SIG-M5 treated with dmso at 0.1 percent for 504 hours (cell line): ENCODE measurements around the gene FNIP2.
A peak's percentile ranks its signal among the peaks of the same experiment; 100 is the strongest.

Experiments used
- DNase-seq: peaks from one replicate; lab custom pipeline; 2025; ENCODE audit not compliant: unreplicated experiment; lab: John Stamatoyannopoulos, UW

Gene FNIP2

DNA sequence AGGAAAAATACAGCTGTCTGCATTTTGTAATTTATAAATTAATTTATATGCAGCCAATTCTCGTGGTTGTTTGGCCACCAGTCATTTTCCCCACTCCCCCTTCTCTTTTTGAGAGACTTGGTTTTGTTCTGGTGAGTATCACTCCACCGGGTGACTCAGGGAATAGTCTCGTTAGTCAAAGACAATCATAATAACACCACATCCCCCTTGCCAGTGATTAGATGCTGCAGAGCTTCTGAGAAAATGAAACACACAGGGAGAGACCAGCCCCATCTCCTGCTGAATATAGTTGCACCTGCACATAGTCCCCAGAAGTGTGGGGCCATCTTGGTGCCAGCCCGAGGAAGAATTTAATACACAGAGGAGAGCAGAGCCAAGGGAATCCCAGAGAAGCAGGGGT is 8.0 kb upstream of the FNIP2 start:
- DNase-seq, result no peak

- no peak for DNase-seq
These were observed 6.3 kb upstream of the FNIP2 start for GRCh38 chr4:158762553-158762952.

GRCh38 chr4:158763462-158763861 is 5.4 kb upstream of the FNIP2 start:
- no peak for DNase-seq

GRCh38 chr4:158766434-158767044 is 2.3 kb upstream of the FNIP2 start:
- DNase-seq, result peak; percentile 86

DNA sequence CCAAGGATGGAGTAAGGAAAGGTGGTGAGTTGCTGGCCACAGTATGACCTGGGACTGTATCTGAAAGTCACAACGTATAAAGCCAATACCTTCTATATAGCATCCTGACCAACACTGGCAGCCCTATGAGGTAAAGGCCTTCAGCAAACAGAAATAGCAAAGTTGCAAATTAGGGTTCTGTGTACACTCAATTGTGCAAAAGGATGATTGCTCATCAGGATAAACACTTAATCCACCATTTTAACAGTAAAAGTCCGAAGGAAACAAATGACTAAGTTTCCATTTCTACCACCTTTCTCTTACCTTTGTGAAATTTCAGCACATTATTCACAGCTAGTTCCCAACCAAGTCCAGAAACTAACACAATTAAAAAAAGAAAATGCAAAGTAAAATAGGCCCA is 1.4 kb upstream of the FNIP2 start:
- DNase-seq, result no peak

DNA sequence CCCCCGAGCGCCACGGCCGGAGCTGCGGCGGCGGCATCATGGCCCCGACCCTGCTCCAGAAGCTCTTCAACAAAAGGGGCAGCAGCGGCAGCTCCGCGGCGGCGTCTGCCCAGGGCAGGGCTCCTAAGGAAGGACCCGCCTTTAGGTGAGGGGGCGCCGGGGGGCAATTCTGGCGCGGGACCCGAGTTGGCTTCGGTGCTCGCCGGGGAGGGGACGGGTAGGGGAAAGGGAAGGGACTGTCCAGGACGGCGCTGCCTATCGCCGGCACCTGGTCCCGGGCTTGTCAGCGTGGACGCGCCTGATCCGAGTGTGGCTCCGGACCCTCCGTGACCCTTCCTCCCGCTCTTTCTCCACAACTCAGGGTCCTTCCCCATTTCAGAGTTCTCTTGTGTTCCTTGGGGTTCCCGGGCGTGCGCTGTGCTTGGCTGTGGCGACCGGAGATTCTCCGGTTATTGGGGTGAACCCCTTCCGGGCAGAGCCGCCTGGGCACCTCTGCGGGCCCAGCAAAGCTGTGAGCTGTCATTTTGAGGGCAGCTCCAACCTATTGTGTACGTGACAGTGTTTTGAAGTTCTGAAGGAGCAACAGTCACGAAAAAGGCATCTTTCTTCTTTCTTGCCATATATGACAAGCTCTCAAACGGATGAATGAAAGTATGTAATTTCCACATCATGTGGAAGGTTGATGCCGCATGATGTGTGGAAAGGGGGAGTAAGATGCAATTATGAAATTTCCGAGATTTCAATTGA is 522 bp downstream of the FNIP2 start:
- peak; percentile 46 for DNase-seq

DNA sequence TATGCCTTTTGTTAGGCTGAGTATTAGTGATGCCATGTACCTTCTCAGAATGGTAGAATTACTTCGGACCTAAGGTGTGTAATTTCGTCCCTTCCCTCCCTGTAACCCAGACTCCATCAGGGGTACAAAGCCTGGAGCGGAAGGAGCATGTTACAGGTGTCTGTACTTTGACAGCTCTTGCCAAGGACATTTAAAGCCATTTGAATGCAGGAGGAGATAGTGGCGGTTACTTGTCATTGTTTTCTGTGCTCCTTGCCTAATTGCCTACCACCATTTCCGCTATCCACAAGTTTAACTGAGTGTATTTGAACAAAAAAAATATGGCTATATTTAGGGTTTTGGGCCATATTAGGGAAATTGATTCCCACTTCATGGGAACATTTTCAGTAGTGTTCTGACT is 1.8 kb downstream of the FNIP2 start:
- no peak for DNase-seq

DNA sequence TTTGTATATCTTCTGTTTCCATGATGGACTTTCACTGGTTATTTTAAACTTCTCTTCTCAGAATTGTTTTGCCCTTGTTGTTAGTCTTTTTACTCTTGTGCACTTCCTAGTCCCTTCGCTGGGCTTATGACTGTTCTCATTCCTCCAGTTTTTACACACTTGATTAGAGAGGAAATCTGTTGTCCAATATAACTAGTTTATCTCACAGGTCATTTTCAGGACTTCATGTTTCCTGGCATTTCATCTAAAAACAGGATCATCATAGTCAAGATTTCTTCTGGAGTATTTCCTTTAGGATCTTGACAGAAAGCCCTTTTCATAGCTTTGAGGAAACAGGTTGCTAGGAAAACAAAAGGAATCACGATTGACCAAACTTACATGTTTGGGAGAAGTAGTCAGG is 3.0 kb downstream of the FNIP2 start:
- no peak for DNase-seq

DNA sequence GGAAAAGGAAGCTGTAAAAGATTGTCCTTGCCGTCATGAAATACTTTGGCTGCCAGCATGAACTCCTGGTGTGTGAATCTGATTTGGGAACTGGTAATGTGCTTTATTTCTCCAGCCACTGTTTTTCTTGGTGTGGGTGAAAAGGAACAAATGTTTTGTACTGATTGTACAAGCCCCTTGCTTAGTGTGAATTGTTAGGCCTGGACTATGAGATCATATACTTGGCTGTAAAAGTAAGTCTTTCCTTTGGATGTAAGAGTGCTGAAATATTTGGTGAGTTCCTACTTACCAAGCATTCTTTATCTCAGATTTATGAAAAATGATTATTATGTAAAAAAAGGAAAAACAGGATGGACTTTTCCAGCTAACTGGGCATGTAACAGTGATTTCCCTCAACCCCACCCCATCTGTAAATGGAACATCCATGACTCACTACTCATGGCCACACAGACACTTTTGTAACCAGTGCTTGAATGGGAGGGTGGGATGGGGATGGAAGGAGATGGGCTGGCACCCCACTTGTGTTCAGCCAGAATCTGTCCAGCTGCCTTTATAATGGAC is 6.3 kb downstream of the FNIP2 start:
- DNase-seq, result no peak

- DNase-seq, result no peak
These were observed 7.3 kb downstream of the FNIP2 start for GRCh38 chr4:158776106-158776505.

DNA sequence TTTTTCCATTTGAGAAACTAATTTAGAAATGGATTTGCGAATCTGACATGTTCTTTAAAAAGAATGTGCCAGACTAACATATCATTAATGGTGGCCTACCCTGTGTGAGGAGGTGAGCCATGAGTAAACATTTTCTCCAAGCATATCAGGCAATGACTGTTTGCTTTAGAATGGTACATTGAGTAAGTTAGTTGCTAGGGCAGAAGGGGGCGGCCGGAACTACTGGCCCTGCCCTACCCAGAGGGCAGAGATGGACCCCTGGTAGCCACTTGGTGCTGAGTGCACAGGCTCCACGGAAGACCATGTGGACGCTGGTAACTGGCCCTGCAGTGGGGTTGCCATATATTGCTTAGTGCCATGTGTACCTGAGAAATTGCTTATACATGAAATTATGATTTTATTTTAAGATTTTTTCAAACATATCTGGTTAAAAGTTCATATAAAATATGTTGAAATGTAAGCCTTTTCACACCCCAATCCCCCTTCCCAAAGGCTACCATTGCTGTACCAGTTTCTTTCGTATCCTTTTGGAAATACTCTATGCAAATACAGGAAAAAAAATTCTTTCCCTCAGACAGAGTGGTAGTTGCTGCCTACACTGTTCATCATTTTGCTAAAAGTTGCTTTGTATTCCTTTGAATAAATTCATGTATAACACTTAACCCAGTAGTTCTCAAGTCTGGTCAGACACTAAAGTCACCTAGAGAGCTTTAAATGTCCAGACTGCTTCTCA is 8.8 kb downstream of the FNIP2 start:
- DNase-seq, result no peak

DNA sequence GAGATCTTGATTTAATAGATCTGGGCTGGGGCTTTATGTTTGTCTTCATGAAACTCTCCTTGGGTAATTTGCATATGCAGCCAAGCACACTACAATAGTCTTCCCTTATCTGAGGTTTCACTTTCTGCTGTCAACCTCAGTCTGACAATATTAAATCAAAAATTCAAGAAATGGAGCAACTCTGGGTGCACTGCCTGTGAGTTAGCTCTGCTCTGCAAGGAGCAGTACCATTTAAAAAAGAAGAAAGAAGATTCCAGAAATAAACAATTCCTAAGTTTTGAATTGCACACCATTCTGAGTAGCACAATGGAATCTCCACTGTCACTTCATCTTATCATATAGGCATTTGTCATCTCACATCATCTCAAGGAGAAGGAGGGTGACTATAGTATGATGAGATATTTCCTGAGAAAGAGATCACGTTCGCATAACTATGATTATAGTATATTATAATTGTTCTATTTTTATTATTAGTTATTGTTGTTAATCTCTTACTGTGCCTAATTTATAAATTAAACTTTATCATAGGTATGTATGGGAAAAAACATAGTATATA is 9.4 kb downstream of the FNIP2 start:
- DNase-seq, result peak; percentile 17

DNA sequence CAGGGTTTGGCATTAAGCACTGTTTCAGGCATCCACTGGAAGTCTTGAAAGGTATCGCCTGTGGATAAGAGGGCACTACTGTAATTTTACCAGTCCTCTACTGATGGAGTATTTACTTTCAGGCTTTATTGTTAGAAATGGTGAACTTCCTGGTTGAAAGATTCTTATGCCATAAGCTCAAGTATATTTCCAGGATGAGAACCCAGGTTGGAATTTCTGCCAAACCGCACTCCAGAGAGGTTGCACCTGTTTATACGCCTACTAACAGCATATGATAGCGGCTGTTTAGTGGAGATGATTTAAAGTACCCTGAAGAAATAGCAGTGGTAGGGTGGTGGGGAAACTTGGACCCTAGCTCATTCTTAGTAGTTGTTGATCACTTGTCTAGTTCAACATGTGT is 9.9 kb downstream of the FNIP2 start:
- DNase-seq, result no peak

DNA sequence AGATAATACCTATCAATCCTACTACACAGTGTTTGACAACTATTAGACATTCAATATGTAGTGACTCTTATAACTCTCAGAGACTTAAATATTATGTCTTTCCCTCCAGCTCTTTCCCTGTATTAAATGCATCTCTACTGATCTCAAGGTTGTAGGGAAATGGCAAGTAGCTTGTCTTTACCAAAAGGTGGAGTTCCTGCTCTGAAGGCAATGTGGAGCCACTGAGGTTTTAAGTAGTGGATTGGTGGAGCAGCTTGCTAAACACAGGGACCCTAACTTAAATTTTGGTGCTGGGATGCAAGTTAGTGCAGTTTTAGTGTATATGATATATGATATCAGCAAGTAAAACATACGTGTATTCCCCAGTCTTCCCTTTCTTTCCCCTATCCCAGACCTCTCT is 13.1 kb downstream of the FNIP2 start:
- no peak for DNase-seq

DNA sequence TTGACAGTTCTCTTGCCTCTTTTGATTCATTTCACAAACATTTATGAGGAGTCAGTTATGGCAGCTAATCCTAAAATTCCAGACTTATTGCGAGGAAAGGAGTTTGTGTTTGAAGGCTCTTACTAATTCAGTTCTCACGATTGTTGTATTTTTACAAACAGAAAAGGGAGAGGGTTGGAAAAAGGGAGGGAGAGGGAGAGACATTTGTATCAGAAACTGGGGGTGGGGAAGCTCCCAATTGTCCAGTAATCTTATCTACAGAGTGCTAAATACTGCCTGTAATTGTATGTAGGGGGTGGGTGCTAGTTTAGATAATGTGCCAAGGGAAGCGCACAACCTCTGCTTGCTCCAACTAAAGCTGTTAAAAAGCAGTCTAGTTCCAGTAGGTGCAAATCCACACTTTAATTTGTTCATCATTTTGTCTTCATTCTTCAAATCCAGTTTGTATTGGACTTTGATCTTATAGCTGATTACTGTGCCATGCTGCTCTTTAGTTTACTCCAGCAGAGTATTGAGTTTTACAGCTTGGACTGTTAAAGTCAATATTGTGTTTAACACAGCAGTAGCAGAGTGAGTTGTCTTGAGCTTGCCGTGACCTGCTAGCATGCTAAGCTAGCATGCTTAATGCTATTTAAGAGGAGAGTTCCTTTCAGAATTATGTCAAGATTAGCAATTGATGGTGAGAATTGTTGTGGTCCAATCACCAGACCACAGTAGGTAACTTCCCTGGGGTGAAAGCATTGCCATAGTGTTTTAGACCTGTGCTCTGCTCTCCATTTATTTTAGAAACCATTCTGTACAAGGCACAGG is 13.9 kb downstream of the FNIP2 start:
- no peak for DNase-seq

DNA sequence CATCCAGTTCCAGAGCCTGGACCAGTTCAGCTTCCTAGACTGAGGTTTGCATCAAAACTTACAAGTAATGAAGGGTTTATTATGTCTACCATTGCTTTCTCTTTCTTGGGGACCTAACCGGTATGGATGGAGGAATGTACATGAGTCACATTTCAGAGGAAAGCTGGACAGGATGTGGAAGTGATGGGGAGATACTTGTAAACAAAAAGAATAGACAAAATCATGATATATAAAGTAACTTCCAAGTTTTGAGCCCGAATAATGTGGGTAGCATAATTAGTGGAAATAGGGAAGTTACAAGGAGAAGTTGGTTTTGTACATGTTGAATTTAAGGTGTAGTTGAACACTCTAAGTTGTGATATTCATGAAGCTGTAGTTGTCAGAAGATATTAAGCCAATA is 15.0 kb downstream of the FNIP2 start:
- DNase-seq, result peak; percentile 27

- no peak for DNase-seq
These were observed 16.9 kb downstream of the FNIP2 start for GRCh38 chr4:158785718-158786117.

GRCh38 chr4:158786121-158786601 is 17.3 kb downstream of the FNIP2 start:
- DNase-seq, result no peak

DNA sequence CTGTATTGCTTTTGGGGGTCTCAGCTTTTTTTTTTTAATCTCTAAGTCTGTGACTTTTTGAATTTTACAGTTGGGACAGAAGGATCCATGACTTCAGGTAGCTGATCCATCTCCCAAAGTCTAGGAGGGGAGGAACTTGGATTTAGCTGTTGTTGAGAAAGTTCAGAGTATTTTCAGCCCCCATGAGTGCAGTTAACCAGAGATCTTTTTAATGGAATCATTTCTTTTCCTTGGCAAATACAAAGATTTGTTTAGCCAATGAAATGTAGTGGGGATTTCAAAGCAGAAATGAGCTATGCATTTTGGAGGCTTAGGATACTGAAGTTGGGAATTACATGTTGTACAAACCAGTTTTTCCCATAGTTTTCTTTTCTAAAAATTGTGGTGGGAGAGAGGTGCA is 18.1 kb downstream of the FNIP2 start:
- no peak for DNase-seq

DNA sequence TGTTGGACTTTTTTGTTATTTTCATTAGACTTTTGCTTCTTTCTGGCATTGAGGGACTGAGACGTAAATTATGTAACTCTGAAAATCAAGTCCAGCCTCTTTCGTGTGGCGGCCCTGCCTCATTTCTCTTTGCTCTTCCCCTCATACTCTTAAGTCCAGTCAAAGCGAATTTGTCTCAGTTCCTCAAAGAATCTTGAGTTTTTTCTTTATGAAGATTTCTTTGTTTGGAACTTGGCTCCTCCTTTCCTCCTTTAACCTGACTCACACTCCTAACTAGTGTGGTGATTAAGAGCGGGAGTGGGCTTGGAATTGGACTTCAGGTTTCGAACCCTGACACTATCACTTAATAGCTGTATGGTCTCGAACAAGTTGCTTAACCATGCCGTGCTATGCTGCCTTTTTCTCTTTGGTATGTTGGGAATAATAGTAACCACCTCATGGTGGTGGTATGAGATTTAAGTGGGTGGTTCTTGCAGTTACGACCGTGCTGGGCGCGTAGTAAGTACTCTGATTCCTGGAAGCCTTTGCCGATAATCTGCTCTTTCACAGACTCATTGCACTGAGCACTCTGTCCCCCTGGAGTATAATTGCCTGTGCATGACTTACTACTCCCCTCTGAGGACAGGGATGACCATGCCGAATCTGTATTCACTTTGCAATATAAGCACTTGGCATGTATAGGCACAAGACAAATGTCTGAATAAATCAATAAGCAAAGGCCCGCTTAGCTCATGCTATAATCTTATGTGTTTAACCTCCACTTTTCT is 19.1 kb downstream of the FNIP2 start:
- no peak for DNase-seq
